TTC549 (cell line): ENCODE measurements around the gene UCN2.
"Not testable (repeated sequence)": the region's sequence is repeated elsewhere in the genome, so short reads cannot be mapped to it uniquely, and the experiment has no call there.

Experiments
- FAIRE-seq: peaks from 2 replicates; lab custom pipeline; 2012; peaks lifted over from hg19 to GRCh38; lab: Jason Lieb, UNC

The UCN2 gene

GRCh38 chr3:48561045-48561736 is 2.4 kb downstream of the UCN2 start:
- FAIRE-seq, result no peak

- FAIRE-seq, result no peak
Measured at GRCh38 chr3:48560648-48561018, 2.9 kb downstream of the UCN2 start.

GRCh38 chr3:48558493-48559134 is 5.0 kb downstream of the UCN2 start:
- FAIRE-seq, result no peak

GRCh38 chr3:48556796-48557626 is 6.6 kb downstream of the UCN2 start, which contains the start of gene PFKFB4:
TSS of gene PFKFB4 (minus strand) at chr3:48556803. CDS start at chr3:48556777, 26 bp downstream.
- FAIRE-seq, result peak; percentile 93

- FAIRE-seq, result no peak
Measured at GRCh38 chr3:48555949-48556795, 7.4 kb downstream of the UCN2 start.

- no peak for FAIRE-seq
Measured at GRCh38 chr3:48555231-48555948, 8.2 kb downstream of the UCN2 start.

GRCh38 chr3:48553886-48554845 is 9.4 kb downstream of the UCN2 start:
- no peak for FAIRE-seq

GRCh38 chr3:48553361-48553760 is 10.2 kb downstream of the UCN2 start:
- FAIRE-seq, result no peak

- no peak for FAIRE-seq
Measured at GRCh38 chr3:48552111-48552951, 11.2 kb downstream of the UCN2 start.

GRCh38 chr3:48551651-48552050 is 11.9 kb downstream of the UCN2 start:
- FAIRE-seq, result not testable (repeated sequence)

- no peak for FAIRE-seq
Measured at GRCh38 chr3:48548729-48549705, 14.6 kb downstream of the UCN2 start.

- FAIRE-seq, result no peak
Measured at GRCh38 chr3:48548126-48548525, 15.5 kb downstream of the UCN2 start.

- FAIRE-seq, result no peak
Measured at GRCh38 chr3:48546203-48546829, 17.3 kb downstream of the UCN2 start.

- FAIRE-seq, result no peak
Measured at GRCh38 chr3:48544141-48544540, 19.4 kb downstream of the UCN2 start.

- FAIRE-seq, result no peak
Measured at GRCh38 chr3:48543271-48543866, 20.2 kb downstream of the UCN2 start.

- no peak for FAIRE-seq
Measured at GRCh38 chr3:48538451-48538850, 25.1 kb downstream of the UCN2 start.

- no peak for FAIRE-seq
Measured at GRCh38 chr3:48536785-48537184, 26.8 kb downstream of the UCN2 start.
